Measurements from ENCODE around the gene NCBP1. TPM values are rescaled to one million over a fixed set of nuclear protein-coding genes. Genes with fewer than 3 reads are reported as not detected.

Gene NCBP1
- total and polyA plus RNA-seq, 9 of the 15 experiments (the other 6 are each of a cell fraction or from before 2014, with no cell fraction given) = 29.4 to 69.7 (median 57.5) TPM

DNA sequence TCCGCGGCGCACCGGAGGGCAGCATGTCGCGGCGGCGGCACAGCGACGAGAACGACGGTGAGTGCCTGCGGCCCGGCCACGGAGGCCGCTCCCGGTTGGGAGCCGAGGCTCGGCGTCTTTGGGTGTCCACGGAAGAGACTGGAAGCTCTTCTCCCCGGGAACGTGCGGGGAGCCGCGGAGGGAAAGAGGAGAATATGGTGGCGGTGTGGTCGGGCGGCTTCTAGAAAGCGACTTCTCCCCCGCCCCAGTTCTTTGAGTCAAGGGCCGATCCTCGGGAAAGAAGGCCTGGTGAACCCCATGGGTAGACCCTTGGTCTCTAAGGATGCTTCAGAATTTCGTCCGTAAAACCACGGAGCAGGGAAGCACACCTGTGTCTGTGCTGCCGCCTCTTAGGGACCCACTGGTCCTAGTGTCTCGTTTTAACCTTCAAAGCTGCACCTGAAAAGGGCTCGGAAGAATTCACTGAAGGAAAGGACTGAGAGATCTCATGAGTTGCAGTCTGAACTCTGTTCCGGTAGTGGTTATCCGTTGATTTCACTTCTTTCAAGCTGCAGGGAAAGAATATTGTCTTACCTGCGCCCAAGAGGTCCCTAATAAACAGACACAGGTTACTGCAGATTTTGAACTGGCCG, 354 bp downstream of the NCBP1 start (continued):
- TF ChIP-seq, protein P1, sequence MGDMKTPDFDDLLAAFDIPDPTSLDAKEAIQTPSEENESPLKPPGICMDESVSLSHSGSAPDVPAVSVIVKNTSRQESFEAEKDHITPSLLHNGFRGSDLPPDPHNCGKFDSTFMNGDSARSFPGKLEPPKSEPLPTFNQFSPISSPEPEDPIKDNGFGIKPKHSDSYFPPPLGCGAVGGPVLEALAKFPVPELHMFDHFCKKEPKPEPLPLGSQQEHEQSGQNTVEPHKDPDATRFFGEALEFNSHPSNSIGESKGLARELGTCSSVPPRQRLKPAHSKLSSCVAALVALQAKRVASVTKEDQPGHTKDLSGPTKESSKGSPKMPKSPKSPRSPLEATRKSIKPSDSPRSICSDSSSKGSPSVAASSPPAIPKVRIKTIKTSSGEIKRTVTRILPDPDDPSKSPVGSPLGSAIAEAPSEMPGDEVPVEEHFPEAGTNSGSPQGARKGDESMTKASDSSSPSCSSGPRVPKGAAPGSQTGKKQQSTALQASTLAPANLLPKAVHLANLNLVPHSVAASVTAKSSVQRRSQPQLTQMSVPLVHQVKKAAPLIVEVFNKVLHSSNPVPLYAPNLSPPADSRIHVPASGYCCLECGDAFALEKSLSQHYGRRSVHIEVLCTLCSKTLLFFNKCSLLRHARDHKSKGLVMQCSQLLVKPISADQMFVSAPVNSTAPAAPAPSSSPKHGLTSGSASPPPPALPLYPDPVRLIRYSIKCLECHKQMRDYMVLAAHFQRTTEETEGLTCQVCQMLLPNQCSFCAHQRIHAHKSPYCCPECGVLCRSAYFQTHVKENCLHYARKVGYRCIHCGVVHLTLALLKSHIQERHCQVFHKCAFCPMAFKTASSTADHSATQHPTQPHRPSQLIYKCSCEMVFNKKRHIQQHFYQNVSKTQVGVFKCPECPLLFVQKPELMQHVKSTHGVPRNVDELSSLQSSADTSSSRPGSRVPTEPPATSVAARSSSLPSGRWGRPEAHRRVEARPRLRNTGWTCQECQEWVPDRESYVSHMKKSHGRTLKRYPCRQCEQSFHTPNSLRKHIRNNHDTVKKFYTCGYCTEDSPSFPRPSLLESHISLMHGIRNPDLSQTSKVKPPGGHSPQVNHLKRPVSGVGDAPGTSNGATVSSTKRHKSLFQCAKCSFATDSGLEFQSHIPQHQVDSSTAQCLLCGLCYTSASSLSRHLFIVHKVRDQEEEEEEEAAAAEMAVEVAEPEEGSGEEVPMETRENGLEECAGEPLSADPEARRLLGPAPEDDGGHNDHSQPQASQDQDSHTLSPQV (IDR thresholded peaks at IDR 0.05) = no peak
- TF ChIP-seq NBN (IDR thresholded peaks at IDR 0.05; ENCODE audit: low read depth) (no peak), NR2F6 (CRISPR knock-in tag; IDR thresholded peaks at IDR 0.05) (no peak), PRMT5 (CRISPR knock-in tag; IDR thresholded peaks at IDR 0.05) (no peak), ZNF79 (CRISPR knock-in tag; IDR thresholded peaks at IDR 0.05; ENCODE audit: low read depth) (no peak), THRAP3 (IDR thresholded peaks at IDR 0.05; ENCODE audit: borderline replicate concordance) (no peak), ZNF175 (CRISPR knock-in tag; IDR thresholded peaks at IDR 0.05; ENCODE audit: low read depth) (no peak; the same call in 1 of the 2 replicates), POU5F1 (IDR thresholded peaks at IDR 0.05; ENCODE audit: borderline replicate concordance, low read depth, low read length, partially characterized antibody) (no peak), HDAC1 (IDR thresholded peaks at IDR 0.05) (peak in 1 of 2 experiments; percentile 87; a peak in 2 of 4 replicates), KAT7 (CRISPR knock-in tag; IDR thresholded peaks at IDR 0.05; ENCODE audit: borderline replicate concordance) (peak; percentile 71; the same call in 1 of the 2 replicates), ZBTB17 (CRISPR knock-in tag; IDR thresholded peaks at IDR 0.05) (no peak), SAFB2 (IDR thresholded peaks at IDR 0.05; ENCODE audit: borderline replicate concordance, low read depth, low read length, severe bottlenecking) (no peak)
- TF ChIP-seq, protein P2, sequence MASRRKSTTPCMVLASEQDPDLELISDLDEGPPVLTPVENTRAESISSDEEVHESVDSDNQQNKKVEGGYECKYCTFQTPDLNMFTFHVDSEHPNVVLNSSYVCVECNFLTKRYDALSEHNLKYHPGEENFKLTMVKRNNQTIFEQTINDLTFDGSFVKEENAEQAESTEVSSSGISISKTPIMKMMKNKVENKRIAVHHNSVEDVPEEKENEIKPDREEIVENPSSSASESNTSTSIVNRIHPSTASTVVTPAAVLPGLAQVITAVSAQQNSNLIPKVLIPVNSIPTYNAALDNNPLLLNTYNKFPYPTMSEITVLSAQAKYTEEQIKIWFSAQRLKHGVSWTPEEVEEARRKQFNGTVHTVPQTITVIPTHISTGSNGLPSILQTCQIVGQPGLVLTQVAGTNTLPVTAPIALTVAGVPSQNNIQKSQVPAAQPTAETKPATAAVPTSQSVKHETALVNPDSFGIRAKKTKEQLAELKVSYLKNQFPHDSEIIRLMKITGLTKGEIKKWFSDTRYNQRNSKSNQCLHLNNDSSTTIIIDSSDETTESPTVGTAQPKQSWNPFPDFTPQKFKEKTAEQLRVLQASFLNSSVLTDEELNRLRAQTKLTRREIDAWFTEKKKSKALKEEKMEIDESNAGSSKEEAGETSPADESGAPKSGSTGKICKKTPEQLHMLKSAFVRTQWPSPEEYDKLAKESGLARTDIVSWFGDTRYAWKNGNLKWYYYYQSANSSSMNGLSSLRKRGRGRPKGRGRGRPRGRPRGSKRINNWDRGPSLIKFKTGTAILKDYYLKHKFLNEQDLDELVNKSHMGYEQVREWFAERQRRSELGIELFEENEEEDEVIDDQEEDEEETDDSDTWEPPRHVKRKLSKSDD (conservative IDR thresholded peaks at IDR 0.05; ENCODE audit: low read length) = no peak
- TF ChIP-seq, protein P3, sequence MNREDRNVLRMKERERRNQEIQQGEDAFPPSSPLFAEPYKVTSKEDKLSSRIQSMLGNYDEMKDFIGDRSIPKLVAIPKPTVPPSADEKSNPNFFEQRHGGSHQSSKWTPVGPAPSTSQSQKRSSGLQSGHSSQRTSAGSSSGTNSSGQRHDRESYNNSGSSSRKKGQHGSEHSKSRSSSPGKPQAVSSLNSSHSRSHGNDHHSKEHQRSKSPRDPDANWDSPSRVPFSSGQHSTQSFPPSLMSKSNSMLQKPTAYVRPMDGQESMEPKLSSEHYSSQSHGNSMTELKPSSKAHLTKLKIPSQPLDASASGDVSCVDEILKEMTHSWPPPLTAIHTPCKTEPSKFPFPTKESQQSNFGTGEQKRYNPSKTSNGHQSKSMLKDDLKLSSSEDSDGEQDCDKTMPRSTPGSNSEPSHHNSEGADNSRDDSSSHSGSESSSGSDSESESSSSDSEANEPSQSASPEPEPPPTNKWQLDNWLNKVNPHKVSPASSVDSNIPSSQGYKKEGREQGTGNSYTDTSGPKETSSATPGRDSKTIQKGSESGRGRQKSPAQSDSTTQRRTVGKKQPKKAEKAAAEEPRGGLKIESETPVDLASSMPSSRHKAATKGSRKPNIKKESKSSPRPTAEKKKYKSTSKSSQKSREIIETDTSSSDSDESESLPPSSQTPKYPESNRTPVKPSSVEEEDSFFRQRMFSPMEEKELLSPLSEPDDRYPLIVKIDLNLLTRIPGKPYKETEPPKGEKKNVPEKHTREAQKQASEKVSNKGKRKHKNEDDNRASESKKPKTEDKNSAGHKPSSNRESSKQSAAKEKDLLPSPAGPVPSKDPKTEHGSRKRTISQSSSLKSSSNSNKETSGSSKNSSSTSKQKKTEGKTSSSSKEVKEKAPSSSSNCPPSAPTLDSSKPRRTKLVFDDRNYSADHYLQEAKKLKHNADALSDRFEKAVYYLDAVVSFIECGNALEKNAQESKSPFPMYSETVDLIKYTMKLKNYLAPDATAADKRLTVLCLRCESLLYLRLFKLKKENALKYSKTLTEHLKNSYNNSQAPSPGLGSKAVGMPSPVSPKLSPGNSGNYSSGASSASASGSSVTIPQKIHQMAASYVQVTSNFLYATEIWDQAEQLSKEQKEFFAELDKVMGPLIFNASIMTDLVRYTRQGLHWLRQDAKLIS (CRISPR knock-in tag; IDR thresholded peaks at IDR 0.05) = no peak
- TF ChIP-seq, protein P4, sequence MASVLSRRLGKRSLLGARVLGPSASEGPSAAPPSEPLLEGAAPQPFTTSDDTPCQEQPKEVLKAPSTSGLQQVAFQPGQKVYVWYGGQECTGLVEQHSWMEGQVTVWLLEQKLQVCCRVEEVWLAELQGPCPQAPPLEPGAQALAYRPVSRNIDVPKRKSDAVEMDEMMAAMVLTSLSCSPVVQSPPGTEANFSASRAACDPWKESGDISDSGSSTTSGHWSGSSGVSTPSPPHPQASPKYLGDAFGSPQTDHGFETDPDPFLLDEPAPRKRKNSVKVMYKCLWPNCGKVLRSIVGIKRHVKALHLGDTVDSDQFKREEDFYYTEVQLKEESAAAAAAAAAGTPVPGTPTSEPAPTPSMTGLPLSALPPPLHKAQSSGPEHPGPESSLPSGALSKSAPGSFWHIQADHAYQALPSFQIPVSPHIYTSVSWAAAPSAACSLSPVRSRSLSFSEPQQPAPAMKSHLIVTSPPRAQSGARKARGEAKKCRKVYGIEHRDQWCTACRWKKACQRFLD (CRISPR knock-in tag; IDR thresholded peaks at IDR 0.05) = no peak
